Neural progenitor cell (in vitro differentiated cells): ENCODE results near the gene EML2. TPM values are rescaled to one million over a fixed set of nuclear protein-coding genes. Genes with fewer than 3 reads are reported as not detected.

Experiments used
- DNase-seq: peaks from one replicate; pipeline ENCODE4 v3.0.0-alpha.2; 2016; ENCODE audit warnings: low spot score
- H2AFZ ChIP-seq: fragments of 200-600 bp; sonication (generic); replicated peaks from 2 replicates; pipeline ENCODE4 v1.6.1; 2016; ENCODE audit warnings: antibody characterized with exemption
- H3F3A ChIP-seq: fragments of 200-600 bp; sonication (generic); 2 replicates; pipeline ENCODE4 v1.6.1; 2016; ENCODE audit warnings: antibody characterized with exemption, low read depth
- H3K27ac ChIP-seq: fragments of 200-600 bp; sonication (generic); 2 replicates; pipeline ENCODE4 v1.5.1; 2016; ENCODE audit warnings: mild to moderate bottlenecking
- H3K27me3 ChIP-seq: fragments of 200-600 bp; sonication (generic); 2 replicates; pipeline ENCODE4 v1.6.1; 2016; ENCODE audit warnings: mild to moderate bottlenecking, moderate library complexity
- H3K36me3 ChIP-seq: fragments of 200-600 bp; sonication (generic); 2 replicates; pipeline ENCODE4 v1.5.1; 2016
- H3K4me1 ChIP-seq: fragments of 200-600 bp; sonication (generic); 2 replicates; pipeline ENCODE4 v1.6.1; 2016; ENCODE audit warnings: mixed run types
- H3K4me2 ChIP-seq: fragments of 200-600 bp; sonication (generic); 2 replicates; pipeline ENCODE4 v1.6.1; 2016
- H3K4me3 ChIP-seq: fragments of 200-600 bp; sonication (generic); 2 replicates; pipeline ENCODE4 v1.5.1; 2016
- H3K79me2 ChIP-seq: fragments of 200-600 bp; sonication (generic); 2 replicates; pipeline ENCODE4 v1.6.1; 2016; ENCODE audit warnings: low read depth
- H3K9ac ChIP-seq: fragments of 200-600 bp; sonication (generic); 2 replicates; pipeline ENCODE4 v1.6.1; 2016
- H3K9me3 ChIP-seq: fragments of 200-600 bp; sonication (generic); 2 replicates; pipeline ENCODE4 v1.5.1; 2016; ENCODE audit warnings: low read depth
- H4K20me1 ChIP-seq: fragments of 200-600 bp; sonication (generic); 2 replicates; pipeline ENCODE4 v1.6.1; 2016; ENCODE audit warnings: low read depth
- H3K27ac Mint-ChIP-seq: 3 replicates; pipeline ENCODE4 v1.8.0; 2021; ENCODE audit warnings: mixed read lengths
- H3K27me3 Mint-ChIP-seq: 2 replicates; pipeline ENCODE4 v1.8.0; 2022; ENCODE audit warnings: low read depth, mild to moderate bottlenecking, inconsistent platforms, moderate library complexity, mixed read lengths; ENCODE audit not compliant: insufficient read depth
- H3K36me3 Mint-ChIP-seq: 3 replicates; pipeline ENCODE4 v1.8.0; 2021; ENCODE audit warnings: mixed read lengths
- H3K4me1 Mint-ChIP-seq: 3 replicates; pipeline ENCODE4 v1.8.0; 2021; ENCODE audit warnings: mixed read lengths
- H3K4me3 Mint-ChIP-seq: 3 replicates; pipeline ENCODE4 v1.8.0; 2021; ENCODE audit warnings: mild to moderate bottlenecking, moderate library complexity, mixed read lengths
- H3K9me3 Mint-ChIP-seq: 3 replicates; pipeline ENCODE4 v1.8.0; 2020; ENCODE audit warnings: mixed read lengths
- CTCF ChIP-seq: fragments of 200-600 bp; sonication (generic); IDR thresholded peaks from 2 replicates; pipeline ENCODE4 v1.5.1; 2017; ENCODE audit warnings: antibody characterized with exemption, mild to moderate bottlenecking
- EZH2 ChIP-seq: fragments of 200-600 bp; sonication (generic); IDR thresholded peaks from 2 replicates; pipeline ENCODE4 v1.6.1; 2017; ENCODE audit warnings: antibody characterized with exemption, mild to moderate bottlenecking, moderate library complexity
- EZH2phosphoT487 ChIP-seq: fragments of 200-600 bp; sonication (generic); IDR thresholded peaks from 2 replicates; pipeline ENCODE4 v1.6.1; 2017; ENCODE audit warnings: antibody characterized with exemption
- total RNA-seq: library from RNA; depleted of rRNA; stranded (reverse); fragments of >200 nt; gene quantifications from 2 replicates; pipeline ENCODE4 v1.2.3, GENCODE V29; 2015; ENCODE audit warnings: low replicate concordance

The EML2 gene
- total RNA-seq, 1 donor from 2014 or later = 15.9 TPM

GRCh38 chr19:45643927-45644771, 5.0 kb upstream of the EML2 start:
- H3K79me2 ChIP-seq = no peaks in the 10 kb centered on the region
- H3K4me3 Mint-ChIP-seq = peak overlapping the region; percentile 88
- H3K36me3 Mint-ChIP-seq = no peaks in the 10 kb centered on the region
- H4K20me1 ChIP-seq = peaks cover 4% of the 10 kb centered on the region
- H3K36me3 ChIP-seq = no peaks in the 10 kb centered on the region
- H2AFZ ChIP-seq = no peak overlapping the region
- peaks cover 23% of the 10 kb centered on the region for H3K27me3 ChIP-seq
- H3K9me3 ChIP-seq = no peaks in the 10 kb centered on the region
- H3K27ac Mint-ChIP-seq = no peak overlapping the region
- DNase-seq = no peak
- H3K4me1 ChIP-seq = peaks cover 5% of the 10 kb centered on the region
- H3K4me1 Mint-ChIP-seq = peaks cover 41% of the 10 kb centered on the region
- peaks cover 54% of the 10 kb centered on the region for H3F3A ChIP-seq
- H3K4me2 ChIP-seq = peak overlapping the region; percentile 86
- H3K27ac ChIP-seq = no peak overlapping the region
- H3K9me3 Mint-ChIP-seq = peaks cover 2% of the 10 kb centered on the region
- peak overlapping the region; percentile 61 for H3K4me3 ChIP-seq
- H3K9ac ChIP-seq = no peak overlapping the region
- H3K27me3 Mint-ChIP-seq = peaks cover 15% of the 10 kb centered on the region
- TF ChIP-seq CTCF = no peak
- TF ChIP-seq EZH2phosphoT487 = no peak
- TF ChIP-seq EZH2 = no peak

- DNase-seq = peak; percentile 91
- H3K9ac ChIP-seq = no peak overlapping the region
- peaks cover 2% of the 10 kb centered on the region for H3K9me3 Mint-ChIP-seq
- H4K20me1 ChIP-seq = peaks cover 4% of the 10 kb centered on the region
- H3K4me2 ChIP-seq = peak overlapping the region; percentile 86
- H3K27ac Mint-ChIP-seq = no peak overlapping the region
- H3F3A ChIP-seq = peaks cover 61% of the 10 kb centered on the region
- peaks cover 23% of the 10 kb centered on the region for H3K27me3 ChIP-seq
- H3K36me3 Mint-ChIP-seq = no peaks in the 10 kb centered on the region
- peak overlapping the region; percentile 88 for H3K4me3 Mint-ChIP-seq
- H3K4me1 Mint-ChIP-seq = peaks cover 49% of the 10 kb centered on the region
- TF ChIP-seq CTCF (peak; percentile 94), EZH2phosphoT487 (no peak)
- H3K4me3 ChIP-seq = peak overlapping the region; percentile 61
- H3K36me3 ChIP-seq = no peaks in the 10 kb centered on the region
- no peak overlapping the region for H3K27ac ChIP-seq
- H3K4me1 ChIP-seq = peaks cover 9% of the 10 kb centered on the region
- H3K9me3 ChIP-seq = no peaks in the 10 kb centered on the region
- peaks cover 17% of the 10 kb centered on the region for H3K27me3 Mint-ChIP-seq
- H2AFZ ChIP-seq = peak overlapping the region; percentile 97
- H3K79me2 ChIP-seq = no peaks in the 10 kb centered on the region
These were observed 4.1 kb upstream of the EML2 start for GRCh38 chr19:45643024-45643926.

- no peak overlapping the region for H3K27ac Mint-ChIP-seq
- H4K20me1 ChIP-seq = peaks cover 4% of the 10 kb centered on the region
- TF ChIP-seq CTCF (no peak), EZH2 (no peak), EZH2phosphoT487 (no peak)
- no peak overlapping the region for H3K9ac ChIP-seq
- peaks cover 17% of the 10 kb centered on the region for H3K27me3 Mint-ChIP-seq
- no peaks in the 10 kb centered on the region for H3K9me3 ChIP-seq
- H3K36me3 ChIP-seq = no peaks in the 10 kb centered on the region
- no peaks in the 10 kb centered on the region for H3K36me3 Mint-ChIP-seq
- H3K9me3 Mint-ChIP-seq = peaks cover 2% of the 10 kb centered on the region
- H2AFZ ChIP-seq = peak overlapping the region; percentile 52
- H3K4me1 Mint-ChIP-seq = peaks cover 51% of the 10 kb centered on the region
- peak overlapping the region; percentile 71 for H3K4me3 Mint-ChIP-seq
- DNase-seq = peak; percentile 93
- no peaks in the 10 kb centered on the region for H3K79me2 ChIP-seq
- peaks cover 67% of the 10 kb centered on the region for H3F3A ChIP-seq
- peaks cover 23% of the 10 kb centered on the region for H3K27me3 ChIP-seq
- no peak overlapping the region for H3K27ac ChIP-seq
- peak overlapping the region; percentile 74 for H3K4me2 ChIP-seq
- peak overlapping the region; percentile 39 for H3K4me3 ChIP-seq
- peaks cover 13% of the 10 kb centered on the region for H3K4me1 ChIP-seq
These were observed 2.3 kb upstream of the EML2 start for GRCh38 chr19:45641274-45642105.
